DOHH2 (cell line): ENCODE measurements around the gene OBSCN.

Experiments used
- H3F3A ChIP-seq: fragments of 200-600 bp; sonication (generic), shearing (Covaris generic); 2 replicates; pipeline ENCODE4 v1.6.0; 2016; ENCODE audit warnings: antibody characterized with exemption, mild to moderate bottlenecking; ENCODE audit not compliant: control insufficient read depth, insufficient read depth
- H3K27ac ChIP-seq: fragments of 200-600 bp; sonication (generic); 2 replicates; pipeline ENCODE4 v1.5.1; 2014; ENCODE audit warnings: low read depth, mild to moderate bottlenecking, low read length, moderate library complexity
- H3K27me3 ChIP-seq: fragments of 200-600 bp; sonication (generic); 2 replicates; pipeline ENCODE4 v1.6.1; 2014; ENCODE audit warnings: mild to moderate bottlenecking, low read length, mixed read lengths; ENCODE audit not compliant: control insufficient read depth
- H3K36me3 ChIP-seq: fragments of 200-600 bp; sonication (generic); 2 replicates; pipeline ENCODE4 v1.6.1; 2014; ENCODE audit warnings: mild to moderate bottlenecking, low read length, moderate library complexity, mixed read lengths; ENCODE audit not compliant: control insufficient read depth
- H3K4me1 ChIP-seq: fragments of 200-600 bp; sonication (generic); 2 replicates; pipeline ENCODE4 v1.6.1; 2014; ENCODE audit warnings: mild to moderate bottlenecking, low read length, mixed read lengths; ENCODE audit not compliant: control insufficient read depth
- H3K4me2 ChIP-seq: fragments of 200-600 bp; sonication (generic); 2 replicates; pipeline ENCODE4 v1.6.0; 2014; ENCODE audit warnings: mild to moderate bottlenecking, low read length, moderate library complexity
- H3K4me3 ChIP-seq: fragments of 200-600 bp; sonication (generic); 2 replicates; pipeline ENCODE4 v1.5.1; 2014; ENCODE audit warnings: mild to moderate bottlenecking, low read length, mixed read lengths
- H3K79me2 ChIP-seq: fragments of 200-600 bp; sonication (generic); 2 replicates; pipeline ENCODE4 v1.6.1; 2014; ENCODE audit warnings: mild to moderate bottlenecking, low read length, mixed read lengths; ENCODE audit not compliant: control insufficient read depth
- H3K9me2 ChIP-seq: fragments of 200-600 bp; sonication (generic); replicated peaks from 2 replicates; pipeline ENCODE4 v1.6.1; 2014; ENCODE audit warnings: mild to moderate bottlenecking, low read length, mixed read lengths; ENCODE audit not compliant: control insufficient read depth
- H3K9me3 ChIP-seq: fragments of 200-600 bp; sonication (generic); 2 replicates; pipeline ENCODE4 v1.6.1; 2014; ENCODE audit warnings: antibody characterized with exemption, low read length, mixed read lengths; ENCODE audit not compliant: control insufficient read depth, insufficient read depth
- H4K20me1 ChIP-seq: fragments of 200-600 bp; sonication (generic); 2 replicates; pipeline ENCODE4 v1.6.0; 2014; ENCODE audit warnings: low read depth, mild to moderate bottlenecking, antibody characterized with exemption, low read length, moderate library complexity; ENCODE audit not compliant: control insufficient read depth, insufficient read depth
- EZH2phosphoT487 ChIP-seq: fragments of 200-600 bp; sonication (generic); IDR thresholded peaks from 2 replicates; pipeline ENCODE4 v1.6.1; 2017; ENCODE audit warnings: borderline replicate concordance, mild to moderate bottlenecking, antibody characterized with exemption, low read length, moderate library complexity, mixed read lengths
- TF ChIP-seq, protein P1 (sequence below): fragments of 200-600 bp; sonication (generic); IDR thresholded peaks from one replicate; pipeline ENCODE4 v1.5.1; 2014; ENCODE audit warnings: antibody characterized with exemption, mild to moderate bottlenecking, low read depth, low read length; ENCODE audit not compliant: poor library complexity, severe bottlenecking

Gene OBSCN

DNA sequence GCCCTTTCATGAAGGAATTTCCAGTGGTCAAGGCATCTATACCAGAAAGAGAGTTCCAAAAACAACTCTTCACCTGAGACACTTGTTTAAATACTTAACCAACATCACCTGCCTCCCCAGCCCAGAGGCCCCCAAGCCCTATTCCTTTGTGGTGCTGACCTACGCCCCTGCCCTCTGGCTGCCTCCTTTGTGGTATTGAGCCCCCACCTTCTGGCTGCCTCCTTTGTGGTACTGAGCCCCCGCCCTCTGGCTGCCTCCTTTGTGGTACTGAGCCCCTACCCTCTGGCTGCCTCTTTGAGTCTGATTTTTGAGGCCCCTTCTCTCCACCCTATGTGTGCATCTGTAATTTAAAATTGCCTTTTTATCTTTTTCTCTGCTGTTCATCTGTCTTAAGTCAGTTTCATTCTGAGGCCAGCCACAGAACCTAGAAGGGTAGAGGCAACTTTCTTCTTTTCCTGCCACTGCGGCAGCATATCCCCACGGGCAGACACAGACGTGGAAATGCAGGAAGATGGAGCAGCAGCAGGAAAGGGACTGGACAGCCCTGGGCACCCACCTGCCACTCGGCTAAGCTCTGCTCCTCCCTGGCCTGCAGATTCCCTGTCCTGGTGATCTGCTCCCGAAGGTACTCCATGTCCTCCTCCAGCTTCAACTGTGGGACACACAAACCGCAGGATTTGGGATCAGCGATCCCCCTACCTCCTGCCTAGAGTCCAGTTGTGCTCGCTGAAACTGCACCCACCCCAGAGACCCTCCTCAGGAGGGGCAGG, 205.6 kb downstream of the OBSCN start:
- H3F3A ChIP-seq, result no peaks in the 10 kb centered on the region
- H3K27me3 ChIP-seq, result no peaks in the 10 kb centered on the region; the same call in 1 of the 2 replicates
- no peaks in the 10 kb centered on the region for H3K4me1 ChIP-seq
- no peaks in the 10 kb centered on the region for H3K36me3 ChIP-seq
- no peak overlapping the region for H3K4me3 ChIP-seq
- no peak overlapping the region for H3K4me2 ChIP-seq
- no peak overlapping the region for H3K27ac ChIP-seq
- H4K20me1 ChIP-seq, result no peaks in the 10 kb centered on the region
- H3K79me2 ChIP-seq, result no peaks in the 10 kb centered on the region; the same call in 1 of the 2 replicates
- no peaks in the 10 kb centered on the region for H3K9me2 ChIP-seq
- no peaks in the 10 kb centered on the region for H3K9me3 ChIP-seq
- TF ChIP-seq EZH2phosphoT487, result no peak
- TF ChIP-seq, protein P1, sequence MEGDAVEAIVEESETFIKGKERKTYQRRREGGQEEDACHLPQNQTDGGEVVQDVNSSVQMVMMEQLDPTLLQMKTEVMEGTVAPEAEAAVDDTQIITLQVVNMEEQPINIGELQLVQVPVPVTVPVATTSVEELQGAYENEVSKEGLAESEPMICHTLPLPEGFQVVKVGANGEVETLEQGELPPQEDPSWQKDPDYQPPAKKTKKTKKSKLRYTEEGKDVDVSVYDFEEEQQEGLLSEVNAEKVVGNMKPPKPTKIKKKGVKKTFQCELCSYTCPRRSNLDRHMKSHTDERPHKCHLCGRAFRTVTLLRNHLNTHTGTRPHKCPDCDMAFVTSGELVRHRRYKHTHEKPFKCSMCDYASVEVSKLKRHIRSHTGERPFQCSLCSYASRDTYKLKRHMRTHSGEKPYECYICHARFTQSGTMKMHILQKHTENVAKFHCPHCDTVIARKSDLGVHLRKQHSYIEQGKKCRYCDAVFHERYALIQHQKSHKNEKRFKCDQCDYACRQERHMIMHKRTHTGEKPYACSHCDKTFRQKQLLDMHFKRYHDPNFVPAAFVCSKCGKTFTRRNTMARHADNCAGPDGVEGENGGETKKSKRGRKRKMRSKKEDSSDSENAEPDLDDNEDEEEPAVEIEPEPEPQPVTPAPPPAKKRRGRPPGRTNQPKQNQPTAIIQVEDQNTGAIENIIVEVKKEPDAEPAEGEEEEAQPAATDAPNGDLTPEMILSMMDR, result no peak

GRCh38 chr1:228414511-228415211, 206.8 kb downstream of the OBSCN start:
- no peaks in the 10 kb centered on the region for H4K20me1 ChIP-seq
- H3K9me3 ChIP-seq, result no peaks in the 10 kb centered on the region
- H3K4me1 ChIP-seq, result no peaks in the 10 kb centered on the region
- no peaks in the 10 kb centered on the region for H3K36me3 ChIP-seq
- no peaks in the 10 kb centered on the region for H3K9me2 ChIP-seq
- H3K27me3 ChIP-seq, result no peaks in the 10 kb centered on the region; the same call in 1 of the 2 replicates
- no peak overlapping the region for H3K4me3 ChIP-seq
- no peak for TF ChIP-seq EZH2phosphoT487
- TF ChIP-seq, protein P1, result no peak
- H3K79me2 ChIP-seq, result no peaks in the 10 kb centered on the region
- no peak overlapping the region for H3K4me2 ChIP-seq
- H3F3A ChIP-seq, result no peaks in the 10 kb centered on the region
- no peak overlapping the region for H3K27ac ChIP-seq

- no peak overlapping the region for H3K4me3 ChIP-seq
- no peaks in the 10 kb centered on the region for H4K20me1 ChIP-seq
- no peaks in the 10 kb centered on the region for H3K9me2 ChIP-seq
- H3K9me3 ChIP-seq, result no peaks in the 10 kb centered on the region
- H3K27me3 ChIP-seq, result no peaks in the 10 kb centered on the region; the same call in 1 of the 2 replicates
- no peaks in the 10 kb centered on the region for H3K79me2 ChIP-seq
- no peaks in the 10 kb centered on the region for H3K4me1 ChIP-seq
- H3K4me2 ChIP-seq, result no peak overlapping the region
- H3K36me3 ChIP-seq, result no peaks in the 10 kb centered on the region
- TF ChIP-seq, protein P1, result no peak
- TF ChIP-seq EZH2phosphoT487, result no peak
- no peak overlapping the region for H3K27ac ChIP-seq
- H3F3A ChIP-seq, result no peaks in the 10 kb centered on the region
Measured at GRCh38 chr1:228415221-228415620, 207.4 kb downstream of the OBSCN start.
